H1 (cell line): ENCODE measurements around the gene DCDC2C. TPM values are rescaled to one million over a fixed set of nuclear protein-coding genes. Genes with fewer than 3 reads are reported as not detected.

ENCODE experiments used
- CTCF ChIA-PET: fragments of 300-600 bp; sonication (Branson Sonifier 250); formaldehyde crosslinking; loops from one replicate; lab custom pipeline; 2021; ENCODE audit not compliant: partially characterized antibody; lab: Charles Lee
- POLR2A ChIA-PET: fragments of 300-600 bp; sonication (Branson Sonifier 250); formaldehyde crosslinking; loops from one replicate; lab custom pipeline; 2021; ENCODE audit warnings: inconsistent platforms; ENCODE audit not compliant: partially characterized antibody; lab: Charles Lee
- DNase-seq, 2 experiments: peaks; one replicate each; pipeline versions ENCODE4 v3.0.0 to v3.0.0-alpha.2; 2010 to 2022; ENCODE audit warnings: low spot score in 2 of 2, low read depth in 1 of 2, mixed read lengths in 1 of 2
- FAIRE-seq: peaks from 2 replicates; lab custom pipeline; 2011; peaks lifted over from hg19 to GRCh38; lab: Jason Lieb, UNC
- H2AFZ ChIP-seq: 2 replicates; pipeline ENCODE4 v1.8.1; 2012; ENCODE audit warnings: low read length, inconsistent platforms
- H2AK5ac ChIP-seq: 2 replicates; pipeline ENCODE4 v1.6.1; 2013; ENCODE audit warnings: low read depth, low read length
- H2BK120ac ChIP-seq: replicated peaks from 2 replicates; pipeline ENCODE3; 2013; ENCODE audit warnings: low read depth, low read length, inconsistent platforms
- H2BK12ac ChIP-seq: 2 replicates; pipeline ENCODE4 v1.6.1; 2013; ENCODE audit warnings: low read depth, low read length
- H2BK15ac ChIP-seq: 2 replicates; pipeline ENCODE4 v1.6.1; 2013; ENCODE audit warnings: low read length
- H2BK20ac ChIP-seq: 2 replicates; pipeline ENCODE4 v1.6.1; 2013; ENCODE audit warnings: low read length
- H2BK5ac ChIP-seq: 2 replicates; pipeline ENCODE4 v1.6.1; 2013; ENCODE audit warnings: low read depth, low read length
- H3K14ac ChIP-seq: 2 replicates; pipeline ENCODE4 v1.6.1; 2013; ENCODE audit warnings: inconsistent platforms; ENCODE audit not compliant: insufficient read length
- H3K18ac ChIP-seq: 2 replicates; pipeline ENCODE4 v1.6.1; 2013; ENCODE audit warnings: low read length; ENCODE audit errors: extremely low read depth
- H3K23ac ChIP-seq: 2 replicates; pipeline ENCODE4 v1.6.1; 2013; ENCODE audit warnings: inconsistent platforms; ENCODE audit not compliant: insufficient read length
- H3K23me2 ChIP-seq: 2 replicates; pipeline ENCODE4 v1.6.1; 2013; ENCODE audit warnings: low read depth, low read length
- H3K27ac ChIP-seq: 2 replicates; pipeline ENCODE4 v1.6.1; 2011; ENCODE audit warnings: low read depth, low read length, inconsistent platforms
- H3K27me3 ChIP-seq, 4 experiments: replicated peaks in 1 of 4; 1 replicate in 1 of 4; 2 replicates in 3 of 4; pipeline versions ENCODE4 v1.6.1 to v1.8.1; 2011 to 2013; ENCODE audit warnings: low read length in 3 of 4, mild to moderate bottlenecking in 3 of 4, inconsistent platforms in 2 of 4, mixed read lengths in 2 of 4, moderate library complexity in 1 of 4; ENCODE audit not compliant: control insufficient read depth in 3 of 4, insufficient read depth in 3 of 4; ENCODE audit errors: extremely low read depth in 1 of 4
- H3K36me3 ChIP-seq, 4 experiments: 2 replicates each; pipeline versions ENCODE4 v1.6.1 to v1.8.1; 2011 to 2013; ENCODE audit warnings: mild to moderate bottlenecking in 4 of 4, low read length in 3 of 4, moderate library complexity in 2 of 4, control low read depth in 1 of 4, inconsistent platforms in 1 of 4; ENCODE audit not compliant: insufficient read depth in 4 of 4, control insufficient read depth in 2 of 4
- H3K4ac ChIP-seq: replicated peaks from 2 replicates; pipeline ENCODE3; 2013; ENCODE audit warnings: low read length, low read depth, mixed read lengths, inconsistent platforms; ENCODE audit not compliant: insufficient read length
- H3K4me1 ChIP-seq, 4 experiments: replicated peaks in 1 of 4; 1 replicate in 1 of 4; 2 replicates in 3 of 4; pipeline versions ENCODE4 v1.6.1 to v1.8.1; 2011 to 2013; ENCODE audit warnings: low read length in 3 of 4, inconsistent platforms in 2 of 4, mixed read lengths in 1 of 4; ENCODE audit not compliant: insufficient read depth in 4 of 4, control insufficient read depth in 3 of 4
- H3K4me2 ChIP-seq, 2 experiments: 2 replicates each; pipeline versions ENCODE4 v1.6.1 to v1.8.1; 2011 to 2013; ENCODE audit warnings: low read depth in 2 of 2, low read length in 2 of 2, control low read depth in 1 of 2, inconsistent platforms in 1 of 2, mild to moderate bottlenecking in 1 of 2; ENCODE audit not compliant: insufficient read depth in 1 of 2
- H3K4me3 ChIP-seq, 4 experiments: fragments of 200-600, 300-600 bp in 1 of 4; sonication (generic), shearing (Covaris generic), sonication (Bioruptor Twin) in 1 of 4; 2 replicates each; pipeline versions ENCODE4 v1.5.1 to v1.8.1; 2011 to 2016; ENCODE audit warnings: low read length in 4 of 4, low read depth in 3 of 4, control low read depth in 2 of 4, inconsistent platforms in 2 of 4, mild to moderate bottlenecking in 2 of 4, mixed read lengths in 1 of 4, moderate library complexity in 1 of 4; ENCODE audit not compliant: insufficient read depth in 2 of 4; ENCODE audit errors: extremely low read depth in 1 of 4
- H3K56ac ChIP-seq: replicated peaks from 2 replicates; pipeline ENCODE3; 2013; ENCODE audit warnings: low read depth, mild to moderate bottlenecking, mixed read lengths, low read length, inconsistent platforms; ENCODE audit not compliant: insufficient read length
- H3K79me1 ChIP-seq: 2 replicates; pipeline ENCODE4 v1.6.1; 2013; ENCODE audit warnings: low read depth, low read length, control low read depth
- H3K79me2 ChIP-seq, 2 experiments: 2 replicates each; pipeline versions ENCODE4 v1.6.1 to v1.8.1; 2012 to 2013; ENCODE audit warnings: low read length in 2 of 2, mild to moderate bottlenecking in 2 of 2, inconsistent platforms in 1 of 2; ENCODE audit not compliant: insufficient read depth in 2 of 2, control insufficient read depth in 1 of 2
- H3K9ac ChIP-seq, 4 experiments: replicated peaks in 1 of 4; 1 replicate in 1 of 4; 2 replicates in 3 of 4; pipeline versions ENCODE4 v1.6.1 to v1.8.1; 2011 to 2013; ENCODE audit warnings: low read depth in 3 of 4, low read length in 3 of 4, control low read depth in 2 of 4, mild to moderate bottlenecking in 2 of 4, moderate library complexity in 2 of 4, inconsistent platforms in 1 of 4; ENCODE audit errors: extremely low read depth in 1 of 4
- H3K9me3 ChIP-seq, 2 experiments: 2 replicates each; pipeline versions ENCODE4 v1.6.1 to v1.8.1; 2012 to 2013; ENCODE audit warnings: mild to moderate bottlenecking in 2 of 2, moderate library complexity in 2 of 2, control low read depth in 1 of 2, inconsistent platforms in 1 of 2, low read depth in 1 of 2, low read length in 1 of 2, mixed read lengths in 1 of 2; ENCODE audit not compliant: insufficient read depth in 2 of 2
- H4K20me1 ChIP-seq, 2 experiments: replicated peaks in 1 of 2; 2 replicates each; pipeline versions ENCODE3 to v1.8.1; 2011 to 2013; ENCODE audit warnings: inconsistent platforms in 2 of 2, low read length in 2 of 2, mild to moderate bottlenecking in 1 of 2; ENCODE audit not compliant: insufficient read depth in 2 of 2, control insufficient read depth in 1 of 2
- H4K5ac ChIP-seq: 2 replicates; pipeline ENCODE4 v1.6.1; 2013; ENCODE audit warnings: low read length, low read depth, mixed read lengths, inconsistent platforms; ENCODE audit not compliant: insufficient read length
- H4K8ac ChIP-seq: 2 replicates; pipeline ENCODE4 v1.8.0; 2013; ENCODE audit warnings: mild to moderate bottlenecking, moderate library complexity, low read length, inconsistent platforms; ENCODE audit not compliant: insufficient read depth; ENCODE audit errors: extremely low read depth
- H4K91ac ChIP-seq: replicated peaks from 2 replicates; pipeline ENCODE3; 2013; ENCODE audit warnings: low read length, mixed read lengths, inconsistent platforms; ENCODE audit not compliant: insufficient read length
- NANOG ChIP-seq: IDR thresholded peaks from 2 replicates; pipeline ENCODE4 v1.6.1; 2011; ENCODE audit warnings: low read length, low read depth, mild to moderate bottlenecking, inconsistent platforms; ENCODE audit not compliant: insufficient read depth, poor library complexity, severe bottlenecking
- SRF ChIP-seq: IDR thresholded peaks from 2 replicates; pipeline ENCODE4 v1.6.1; 2011; ENCODE audit warnings: mild to moderate bottlenecking, low read depth, low read length, moderate library complexity
- SUZ12 ChIP-seq: fragments of 200-600 bp; sonication (generic); IDR thresholded peaks from 2 replicates; pipeline ENCODE4 v1.6.1; 2012; ENCODE audit warnings: mild to moderate bottlenecking, inconsistent platforms, low read length, moderate library complexity, mixed read lengths
- WGBS, 2 experiments: shearing (Covaris generic) in 1 of 2; methylation state at CpG; one replicate each; pipeline versions ENCODE4 v1.1.6 to v1.1.7; 2013 to 2015; ENCODE audit warnings: low lambda C conversion rate in 2 of 2, mixed read lengths in 2 of 2, inconsistent platforms in 1 of 2, low coverage in 1 of 2, missing lambda C conversion rate in 1 of 2; ENCODE audit not compliant: insufficient replicate concordance in 2 of 2, insufficient coverage in 1 of 2, insufficient read length in 1 of 2; ENCODE audit errors: extremely low coverage in 1 of 2, missing lambda C conversion rate in 1 of 2; 5-methylcytosine and 5-hydroxymethylcytosine counted together
- polyA plus RNA-seq, 7 experiments: library from polyadenylated mRNA; depleted of rRNA in 3 of 7; stranded (reverse) in 5 of 7; unstranded in 2 of 7; fragments of >200 nt in 5 of 7; fragments of 200-250 nt in 2 of 7; gene quantifications; 1 replicate in 5 of 7; 2 replicates in 1 of 7; 4 replicates in 1 of 7; pipeline versions ENCODE4 v1.2.1 to v1.2.3, GENCODE V29; 2011 to 2013; ENCODE audit warnings: missing spikeins in 2 of 7, mixed read lengths in 2 of 7
- total RNA-seq: library from RNA; stranded (reverse); fragmentation: NEBNext Ultra II Directional; extraction: Animal tissue kit (Norgen Biotek cat#: 25700); gene quantifications from 2 replicates; pipeline ENCODE4 v1.2.1, GENCODE V29; 2021

Gene DCDC2C
- total and polyA plus RNA-seq, 2 of the 8 experiments (the other 6 are each of a cell fraction or from before 2014, with no cell fraction given), result 0.50 TPM; not detected in 1

GRCh38 chr2:3747032-3747654, 43.8 kb downstream of the DCDC2C start:
- Histone ChIP-seq H3K18ac (no peak overlapping the region), H3K9me3 (no peaks in the 10 kb centered on the region), H3K4ac (no peak overlapping the region), H4K91ac (no peak overlapping the region), H2AFZ (no peak overlapping the region), H3K79me1 (no peaks in the 10 kb centered on the region), H2BK15ac (no peak overlapping the region), H3K4me3 (no peak overlapping the region), H4K8ac (no peak overlapping the region), H4K20me1 (no peaks in the 10 kb centered on the region), H3K36me3 (no peaks in the 10 kb centered on the region), H3K9ac (no peak overlapping the region), H3K79me2 (no peaks in the 10 kb centered on the region), H2BK12ac (no peak overlapping the region), H2BK5ac (no peak overlapping the region), H3K56ac (no peak overlapping the region), H4K5ac (no peak overlapping the region), H2BK120ac (no peak overlapping the region), H2BK20ac (no peak overlapping the region), H3K23me2 (no peaks in the 10 kb centered on the region; the same call in 1 of the 2 replicates), H3K14ac (no peak overlapping the region), H3K4me2 (no peak overlapping the region), H3K4me1 (no peaks in the 10 kb centered on the region), H3K23ac (no peak overlapping the region), H2AK5ac (no peak overlapping the region), H3K27me3 (no peaks in the 10 kb centered on the region), H3K27ac (no peak overlapping the region)
- POLR2A ChIA-PET, result no interaction called here
- 91% methylated on average over 20 of the region's 20 CpGs; no CpG with 5 or more reads in 1 of the 2 experiments for WGBS, 2 experiments
- FAIRE-seq (no peak), DNase-seq (no peak)
- CTCF ChIA-PET, result interaction anchor here (0.6 to 2.9 kb wide), 6 partner anchors 11 to 78 kb away, joined by 3 to 10 read pairs (median 4); no protein-coding TSS in a partner anchor
- TF ChIP-seq SUZ12 (no peak), SRF (no peak), NANOG (no peak)
